HL-60 (cell line): ENCODE data around the gene UTS2B.

ENCODE experiments used
- TF ChIP-seq, protein P1 (sequence below): IDR thresholded peaks from 2 replicates; pipeline ENCODE4 v1.6.1; 2012; ENCODE audit warnings: low read depth; ENCODE audit not compliant: insufficient replicate concordance
- TF ChIP-seq, protein P2 (sequence below): IDR thresholded peaks from one replicate; pipeline ENCODE4 v1.5.1; 2011; ENCODE audit warnings: low read length, control low read depth, inconsistent platforms; ENCODE audit not compliant: insufficient read depth

DNA sequence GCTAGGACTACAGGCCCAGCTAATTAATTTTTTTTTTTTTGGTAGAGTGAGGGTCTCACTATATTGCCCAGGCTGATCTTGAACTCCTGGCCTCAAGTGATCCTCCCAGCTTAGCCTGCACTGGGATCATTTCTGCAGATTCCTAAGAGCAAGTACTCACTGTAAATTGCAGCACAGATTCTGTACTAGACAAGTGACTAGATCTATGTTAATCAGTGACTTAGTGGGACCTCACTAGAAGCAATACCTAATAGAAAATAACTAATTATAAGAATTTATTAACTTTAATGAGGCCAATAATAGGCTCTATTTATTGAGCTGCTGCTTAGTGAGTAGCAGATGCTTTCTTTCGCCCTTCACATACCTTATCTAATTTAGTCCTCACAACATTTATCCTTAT, 10.6 kb upstream of the UTS2B start:
- TF ChIP-seq, protein P1, sequence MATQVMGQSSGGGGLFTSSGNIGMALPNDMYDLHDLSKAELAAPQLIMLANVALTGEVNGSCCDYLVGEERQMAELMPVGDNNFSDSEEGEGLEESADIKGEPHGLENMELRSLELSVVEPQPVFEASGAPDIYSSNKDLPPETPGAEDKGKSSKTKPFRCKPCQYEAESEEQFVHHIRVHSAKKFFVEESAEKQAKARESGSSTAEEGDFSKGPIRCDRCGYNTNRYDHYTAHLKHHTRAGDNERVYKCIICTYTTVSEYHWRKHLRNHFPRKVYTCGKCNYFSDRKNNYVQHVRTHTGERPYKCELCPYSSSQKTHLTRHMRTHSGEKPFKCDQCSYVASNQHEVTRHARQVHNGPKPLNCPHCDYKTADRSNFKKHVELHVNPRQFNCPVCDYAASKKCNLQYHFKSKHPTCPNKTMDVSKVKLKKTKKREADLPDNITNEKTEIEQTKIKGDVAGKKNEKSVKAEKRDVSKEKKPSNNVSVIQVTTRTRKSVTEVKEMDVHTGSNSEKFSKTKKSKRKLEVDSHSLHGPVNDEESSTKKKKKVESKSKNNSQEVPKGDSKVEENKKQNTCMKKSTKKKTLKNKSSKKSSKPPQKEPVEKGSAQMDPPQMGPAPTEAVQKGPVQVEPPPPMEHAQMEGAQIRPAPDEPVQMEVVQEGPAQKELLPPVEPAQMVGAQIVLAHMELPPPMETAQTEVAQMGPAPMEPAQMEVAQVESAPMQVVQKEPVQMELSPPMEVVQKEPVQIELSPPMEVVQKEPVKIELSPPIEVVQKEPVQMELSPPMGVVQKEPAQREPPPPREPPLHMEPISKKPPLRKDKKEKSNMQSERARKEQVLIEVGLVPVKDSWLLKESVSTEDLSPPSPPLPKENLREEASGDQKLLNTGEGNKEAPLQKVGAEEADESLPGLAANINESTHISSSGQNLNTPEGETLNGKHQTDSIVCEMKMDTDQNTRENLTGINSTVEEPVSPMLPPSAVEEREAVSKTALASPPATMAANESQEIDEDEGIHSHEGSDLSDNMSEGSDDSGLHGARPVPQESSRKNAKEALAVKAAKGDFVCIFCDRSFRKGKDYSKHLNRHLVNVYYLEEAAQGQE: no peak
- TF ChIP-seq, protein P2, sequence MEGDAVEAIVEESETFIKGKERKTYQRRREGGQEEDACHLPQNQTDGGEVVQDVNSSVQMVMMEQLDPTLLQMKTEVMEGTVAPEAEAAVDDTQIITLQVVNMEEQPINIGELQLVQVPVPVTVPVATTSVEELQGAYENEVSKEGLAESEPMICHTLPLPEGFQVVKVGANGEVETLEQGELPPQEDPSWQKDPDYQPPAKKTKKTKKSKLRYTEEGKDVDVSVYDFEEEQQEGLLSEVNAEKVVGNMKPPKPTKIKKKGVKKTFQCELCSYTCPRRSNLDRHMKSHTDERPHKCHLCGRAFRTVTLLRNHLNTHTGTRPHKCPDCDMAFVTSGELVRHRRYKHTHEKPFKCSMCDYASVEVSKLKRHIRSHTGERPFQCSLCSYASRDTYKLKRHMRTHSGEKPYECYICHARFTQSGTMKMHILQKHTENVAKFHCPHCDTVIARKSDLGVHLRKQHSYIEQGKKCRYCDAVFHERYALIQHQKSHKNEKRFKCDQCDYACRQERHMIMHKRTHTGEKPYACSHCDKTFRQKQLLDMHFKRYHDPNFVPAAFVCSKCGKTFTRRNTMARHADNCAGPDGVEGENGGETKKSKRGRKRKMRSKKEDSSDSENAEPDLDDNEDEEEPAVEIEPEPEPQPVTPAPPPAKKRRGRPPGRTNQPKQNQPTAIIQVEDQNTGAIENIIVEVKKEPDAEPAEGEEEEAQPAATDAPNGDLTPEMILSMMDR: no peak
